ENCODE measurements around the gene SPDYE4. TPM values are rescaled to one million over a fixed set of nuclear protein-coding genes. Genes with fewer than 3 reads are reported as not detected.
A peak's percentile ranks its signal among the peaks of the same experiment; 100 is the strongest.

SPDYE4 gene
- total and polyA plus RNA-seq, 2 donors from 2014 or later = not detected

GRCh38 chr17:8799570-8800212, 41.3 kb upstream of the SPDYE4 start:
- intact Hi-C loops (cut with DNase I) = no loop called here
- no peak overlapping the region for H3K9ac ChIP-seq (ENCODE audit: low read length in 3 of 3)
- H3K27ac ChIP-seq (ENCODE audit: low read depth in 2 of 2, low read length in 2 of 2) = no peak overlapping the region
- H3K9me3 ChIP-seq (ENCODE audit: control insufficient read depth in 2 of 3, insufficient read depth in 1 of 3, low read length in 3 of 3) = no peaks in the 10 kb centered on the region
- peaks cover 0 to 8% (median 4%) of the 10 kb centered on the region in 3 donors for H3K4me1 ChIP-seq (ENCODE audit: control insufficient read depth in 2 of 3, insufficient read depth in 2 of 3, low read depth in 1 of 3, low read length in 3 of 3)
- no peak for TF ChIP-seq CTCF (IDR thresholded peaks at IDR 0.05; ENCODE audit: borderline replicate concordance, extremely low read depth, insufficient read depth)
- H3K36me3 ChIP-seq (ENCODE audit: control insufficient read depth in 2 of 3, insufficient read depth in 3 of 3, low read length in 3 of 3) = no peaks in the 10 kb centered on the region
- peak overlapping the region in 1 of 3 donors; percentile 46 for H3K4me3 ChIP-seq (ENCODE audit: low read length in 3 of 3)
- no peaks in the 10 kb centered on the region for H3K27me3 ChIP-seq (ENCODE audit: control insufficient read depth, insufficient read depth, low read length)
- no peak for DNase-seq
- no peak for FAIRE-seq

GRCh38 chr17:8798846-8799569, 40.7 kb upstream of the SPDYE4 start, which contains the start of gene MFSD6L:
Gene MFSD6L, minus strand, starts transcription at chr17:8799365. Its CDS starts 245 bp downstream, at chr17:8799120.
- H3K36me3 ChIP-seq (ENCODE audit: control insufficient read depth in 2 of 3, insufficient read depth in 3 of 3, low read length in 3 of 3) = no peaks in the 10 kb centered on the region
- peak within 1 kb of the TSS in 1 of 3 donors; percentile 46 for H3K4me3 ChIP-seq (ENCODE audit: low read length in 3 of 3)
- DNase-seq (peak; percentile 69 to 89 (median 78)), FAIRE-seq (no peak)
- H3K9ac ChIP-seq (ENCODE audit: low read length in 3 of 3) = peak within 1 kb of the TSS in 1 of 3 donors; percentile 26
- peak within 1 kb of the TSS in 1 of 2 donors; percentile 22 for H3K27ac ChIP-seq (ENCODE audit: low read depth in 2 of 2, low read length in 2 of 2)
- H3K9me3 ChIP-seq (ENCODE audit: control insufficient read depth in 2 of 3, insufficient read depth in 1 of 3, low read length in 3 of 3) = no peaks in the 10 kb centered on the region
- H3K4me1 ChIP-seq (ENCODE audit: control insufficient read depth in 2 of 3, insufficient read depth in 2 of 3, low read depth in 1 of 3, low read length in 3 of 3) = peaks cover 0 to 10% (median 4%) of the 10 kb centered on the region in 3 donors
- intact Hi-C loops (cut with DNase I) = no loop called here
- TF ChIP-seq CTCF (IDR thresholded peaks at IDR 0.05; ENCODE audit: borderline replicate concordance, extremely low read depth, insufficient read depth) = peak; percentile 25
- no peaks in the 10 kb centered on the region for H3K27me3 ChIP-seq (ENCODE audit: control insufficient read depth, insufficient read depth, low read length)

GRCh38 chr17:8798176-8798845, 40.0 kb upstream of the SPDYE4 start:
- Histone ChIP-seq H3K9me3 (ENCODE audit: control insufficient read depth in 2 of 3, insufficient read depth in 1 of 3, low read length in 3 of 3) (no peaks in the 10 kb centered on the region), H3K4me3 (ENCODE audit: low read length in 3 of 3) (peak overlapping the region in 1 of 3 donors; percentile 46), H3K27ac (ENCODE audit: low read depth in 2 of 2, low read length in 2 of 2) (peak overlapping the region in 1 of 2 donors; percentile 22), H3K4me1 (ENCODE audit: control insufficient read depth in 2 of 3, insufficient read depth in 2 of 3, low read depth in 1 of 3, low read length in 3 of 3) (peaks cover 0 to 11% (median 4%) of the 10 kb centered on the region in 3 donors), H3K27me3 (ENCODE audit: control insufficient read depth, insufficient read depth, low read length) (no peaks in the 10 kb centered on the region), H3K9ac (ENCODE audit: low read length in 3 of 3) (peak overlapping the region in 1 of 3 donors; percentile 26), H3K36me3 (ENCODE audit: control insufficient read depth in 2 of 3, insufficient read depth in 3 of 3, low read length in 3 of 3) (no peaks in the 10 kb centered on the region)
- no peak for TF ChIP-seq CTCF (IDR thresholded peaks at IDR 0.05; ENCODE audit: borderline replicate concordance, extremely low read depth, insufficient read depth)
- FAIRE-seq (no peak), DNase-seq (no peak)
- intact Hi-C loops (cut with DNase I) = no loop called here

Measured in kidney (tissue), 14 donors.